CD4-positive, alpha-beta memory T cell (primary cell): ENCODE measurements around the gene GAB2. TPM values are rescaled to one million over a fixed set of nuclear protein-coding genes. Genes with fewer than 3 reads are reported as not detected.

Source experiments
- CTCF ChIA-PET: fragments of 350-600 bp; sonication (Branson Sonifier 250); formaldehyde crosslinking; loops from one replicate; lab custom pipeline; 2021; ENCODE audit warnings: inconsistent platforms; ENCODE audit not compliant: partially characterized antibody; lab: Charles Lee
- POLR2A ChIA-PET: fragments of 350-600 bp; sonication (Branson Sonifier 250); formaldehyde crosslinking; loops from one replicate; lab custom pipeline; 2021; ENCODE audit not compliant: partially characterized antibody; lab: Charles Lee
- DNase-seq, 5 donors: peaks; one replicate each; pipeline versions ENCODE4 v3.0.0 to v3.0.0-alpha.2; 2020 to 2022; ENCODE audit warnings: mixed read lengths in 1 of 5
- H3K27ac ChIP-seq: one replicate; pipeline ENCODE4 v1.7.0; 2013; ENCODE audit warnings: low read depth, low read length
- H3K27me3 ChIP-seq: 2 replicates; pipeline ENCODE4 v1.7.0; 2013; ENCODE audit warnings: mild to moderate bottlenecking, low read length, moderate library complexity; ENCODE audit not compliant: insufficient read depth
- H3K36me3 ChIP-seq: 2 replicates; pipeline ENCODE4 v1.7.0; 2013; ENCODE audit warnings: mild to moderate bottlenecking, low read length, moderate library complexity; ENCODE audit not compliant: insufficient read depth
- H3K4me1 ChIP-seq: 2 replicates; pipeline ENCODE4 v1.7.0; 2013; ENCODE audit warnings: mild to moderate bottlenecking, low read length, moderate library complexity; ENCODE audit not compliant: insufficient read depth
- H3K4me3 ChIP-seq, 2 donors: one replicate each; pipeline ENCODE4 v1.7.0; 2013; ENCODE audit warnings: low read length in 2 of 2, mild to moderate bottlenecking in 1 of 2
- H3K9me3 ChIP-seq, 2 donors: one replicate each; pipeline ENCODE4 v1.7.0; 2013; ENCODE audit warnings: low read length in 2 of 2, control low read depth in 1 of 2; ENCODE audit not compliant: control insufficient read depth in 1 of 2
- H3K27ac Mint-ChIP-seq, 7 donors: one replicate each; pipeline ENCODE4 v1.8.0; 2020 to 2021; ENCODE audit warnings: mixed read lengths in 7 of 7, mild to moderate bottlenecking in 6 of 7, inconsistent platforms in 3 of 7, moderate library complexity in 3 of 7
- H3K27me3 Mint-ChIP-seq, 2 donors: one replicate each; pipeline ENCODE4 v1.8.0; 2020 to 2021; ENCODE audit warnings: mixed read lengths in 2 of 2
- H3K36me3 Mint-ChIP-seq, 2 donors: one replicate each; pipeline ENCODE4 v1.8.0; 2020 to 2021; ENCODE audit warnings: mixed read lengths in 2 of 2, inconsistent platforms in 1 of 2, mild to moderate bottlenecking in 1 of 2
- H3K4me1 Mint-ChIP-seq, 4 donors: one replicate each; pipeline ENCODE4 v1.8.0; 2020 to 2021; ENCODE audit warnings: mixed read lengths in 4 of 4, mild to moderate bottlenecking in 1 of 4
- H3K4me3 Mint-ChIP-seq, 8 donors: one replicate each; pipeline ENCODE4 v1.8.0; 2020 to 2021; ENCODE audit warnings: mixed read lengths in 8 of 8, mild to moderate bottlenecking in 7 of 8, moderate library complexity in 6 of 8, inconsistent platforms in 3 of 8
- H3K9me3 Mint-ChIP-seq, 8 donors: one replicate each; pipeline ENCODE4 v1.8.0; 2020 to 2021; ENCODE audit warnings: mixed read lengths in 8 of 8, mild to moderate bottlenecking in 5 of 8, inconsistent platforms in 3 of 8, moderate library complexity in 1 of 8
- intact Hi-C: fragments of 100-400 bp; cut with micrococcal nuclease; formaldehyde crosslinking; loops from one replicate; pipeline ENCODE4 v1.15.1; 2023
- polyA plus RNA-seq, 2 donors: library from polyadenylated mRNA; unstranded; fragments of 300-500 nt; fragmentation: Illumina TruSeq; gene quantifications; one replicate each; pipeline ENCODE4 v1.2.3, GENCODE V29; 2021
- total RNA-seq, 2 experiments: library from RNA; stranded (reverse); gene quantifications; one replicate each; pipeline ENCODE4 v1.2.3, GENCODE V29; 2021

Gene GAB2
- total and polyA plus RNA-seq, 4 experiments from 2014 or later = 0.05 to 6.7 (median 3.1) TPM

GRCh38 chr11:78193806-78194205 is 223.8 kb downstream of the GAB2 start:
- Histone ChIP-seq H3K27ac (no peak overlapping the region), H3K9me3 (no peaks in the 10 kb centered on the region), H3K4me1 (peaks cover 28% of the 10 kb centered on the region), H3K27me3 (no peaks in the 10 kb centered on the region), H3K36me3 (no peaks in the 10 kb centered on the region), H3K4me3 (no peak overlapping the region)
- H3K36me3 Mint-ChIP-seq = peaks cover 12% of the 10 kb centered on the region in 2 donors
- DNase-seq = no peak
- no peaks in the 10 kb centered on the region for H3K9me3 Mint-ChIP-seq
- H3K27ac Mint-ChIP-seq = peak overlapping the region in 3 of 7 donors; percentile 19 to 73 (median 44)
- peaks cover 24 to 57% (median 41%) of the 10 kb centered on the region in 4 donors for H3K4me1 Mint-ChIP-seq
- no peak overlapping the region for H3K4me3 Mint-ChIP-seq
- ChIA-PET CTCF (interaction anchor here (1.1 to 1.2 kb wide), 2 partner anchors 9 to 34 kb away, joined by 3 to 4 read pairs; no protein-coding TSS in a partner anchor), POLR2A (interaction anchor here (1.3 to 2.2 kb wide), 2 partner anchors 9 to 54 kb away, joined by 3 to 11 read pairs; partner anchors contain the start of gene ALG8)
- intact Hi-C loops = no loop called here
- no peaks in the 10 kb centered on the region for H3K27me3 Mint-ChIP-seq

DNA sequence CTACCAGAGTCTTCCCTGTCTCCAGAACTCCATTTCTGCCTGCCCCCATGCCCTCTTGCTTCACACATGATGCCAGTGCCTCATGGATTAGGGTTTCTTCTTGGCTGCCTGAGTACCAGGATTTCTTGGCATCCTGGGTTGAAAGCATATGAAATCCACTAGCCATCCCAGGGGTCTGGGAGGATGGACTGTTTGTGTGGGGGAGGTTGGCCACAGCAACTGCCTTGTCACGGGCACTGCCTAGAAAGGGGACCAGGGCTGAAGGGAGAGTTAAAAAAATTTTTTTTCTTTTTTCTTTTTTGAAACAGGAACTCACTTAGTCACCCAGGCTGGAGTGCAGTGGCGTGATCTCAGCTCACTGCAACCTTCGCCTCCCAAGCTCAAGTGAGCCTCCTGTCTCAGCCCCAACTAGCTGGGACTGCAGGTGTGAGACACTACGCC is 224.7 kb downstream of the GAB2 start:
- H3K9me3 ChIP-seq = no peaks in the 10 kb centered on the region
- no peak for DNase-seq
- peaks cover 28% of the 10 kb centered on the region for H3K4me1 ChIP-seq
- no peaks in the 10 kb centered on the region for H3K36me3 ChIP-seq
- no peak overlapping the region for H3K4me3 ChIP-seq
- H3K36me3 Mint-ChIP-seq = peaks cover 7 to 15% of the 10 kb centered on the region in 2 donors
- no peaks in the 10 kb centered on the region for H3K27me3 Mint-ChIP-seq
- H3K4me1 Mint-ChIP-seq = peaks cover 26 to 64% (median 40%) of the 10 kb centered on the region in 4 donors
- no peaks in the 10 kb centered on the region for H3K27me3 ChIP-seq
- ChIA-PET POLR2A (interaction anchor here (1.3 to 2.2 kb wide), 2 partner anchors 10 to 54 kb away, joined by 3 to 11 read pairs; partner anchors contain the start of gene ALG8), CTCF (interaction anchor here (1.1 kb wide), 1 partner anchor 10 kb away, joined by 3 read pairs; no protein-coding TSS in a partner anchor)
- no peaks in the 10 kb centered on the region for H3K9me3 Mint-ChIP-seq
- H3K27ac ChIP-seq = no peak overlapping the region
- H3K4me3 Mint-ChIP-seq = peak overlapping the region in 3 of 8 donors; percentile 19 to 33 (median 20)
- intact Hi-C loops = no loop called here
- H3K27ac Mint-ChIP-seq = peak overlapping the region in 6 of 7 donors; percentile 6 to 83 (median 57)

DNA sequence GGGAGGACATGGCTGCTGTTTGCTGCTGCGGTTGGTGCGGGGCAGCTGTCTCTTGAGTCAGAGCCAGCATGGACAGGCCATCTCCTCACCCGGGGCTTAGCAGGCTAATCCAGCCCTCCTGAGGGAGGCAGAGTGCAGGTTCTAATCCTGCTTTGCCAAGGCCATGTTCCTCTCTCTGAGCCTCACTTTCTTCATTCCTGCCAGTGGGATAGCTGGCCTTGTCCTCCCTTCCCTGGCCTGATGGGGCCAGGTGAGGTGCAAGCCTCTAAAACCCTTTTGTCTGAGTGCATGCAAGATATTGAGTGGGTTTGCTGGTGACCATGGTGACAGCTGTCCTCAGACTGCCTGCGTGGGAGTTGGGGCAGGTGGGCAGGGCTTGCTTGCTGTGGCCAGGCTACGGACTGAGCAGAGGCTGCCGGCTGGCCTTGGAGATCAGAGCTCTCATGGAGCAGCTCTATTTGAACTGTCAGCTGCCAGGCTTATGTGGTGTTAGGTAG is 225.3 kb downstream of the GAB2 start:
- Histone ChIP-seq H3K4me1 (peaks cover 33% of the 10 kb centered on the region), H3K27ac (no peak overlapping the region), H3K27me3 (no peaks in the 10 kb centered on the region), H3K9me3 (no peaks in the 10 kb centered on the region), H3K36me3 (no peaks in the 10 kb centered on the region), H3K4me3 (no peak overlapping the region)
- Mint-ChIP-seq H3K9me3 (no peaks in the 10 kb centered on the region), H3K27me3 (no peaks in the 10 kb centered on the region), H3K4me3 (no peak overlapping the region), H3K36me3 (peaks cover 7 to 20% of the 10 kb centered on the region in 2 donors), H3K27ac (peak overlapping the region in 3 of 7 donors; percentile 43 to 60 (median 44)), H3K4me1 (peaks cover 33 to 71% (median 46%) of the 10 kb centered on the region in 4 donors)
- POLR2A ChIA-PET = no interaction called here
- no peak for DNase-seq
- CTCF ChIA-PET = no interaction called here
- intact Hi-C loops = no loop called here

GRCh38 chr11:78190871-78191538 is 226.6 kb downstream of the GAB2 start:
- Histone ChIP-seq H3K9me3 (no peaks in the 10 kb centered on the region), H3K4me3 (no peak overlapping the region), H3K36me3 (no peaks in the 10 kb centered on the region), H3K27me3 (no peaks in the 10 kb centered on the region), H3K27ac (no peak overlapping the region), H3K4me1 (peaks cover 39% of the 10 kb centered on the region)
- intact Hi-C loops = no loop called here
- ChIA-PET CTCF (interaction anchor here (0.6 kb wide), 1 partner anchor 42 kb away, joined by 3 read pairs; no protein-coding TSS in a partner anchor), POLR2A (interaction anchor here (4.1 to 4.3 kb wide), 2 partner anchors 11 to 51 kb away, joined by 29 to 53 read pairs; partner anchors contain the start of gene ALG8)
- Mint-ChIP-seq H3K4me1 (peaks cover 39 to 80% (median 56%) of the 10 kb centered on the region in 4 donors), H3K36me3 (peaks cover 7 to 20% of the 10 kb centered on the region in 2 donors), H3K9me3 (no peaks in the 10 kb centered on the region), H3K4me3 (peak overlapping the region in 4 of 8 donors; percentile 14 to 68 (median 25)), H3K27me3 (no peaks in the 10 kb centered on the region), H3K27ac (peak overlapping the region in 3 of 7 donors; percentile 66 to 97 (median 87))
- DNase-seq = no peak

- H3K27ac Mint-ChIP-seq = peak overlapping the region in 6 of 7 donors; percentile 13 to 97 (median 80)
- intact Hi-C loops = no loop called here
- DNase-seq = no peak
- Histone ChIP-seq H3K9me3 (no peaks in the 10 kb centered on the region), H3K4me3 (no peak overlapping the region), H3K36me3 (no peaks in the 10 kb centered on the region), H3K27ac (no peak overlapping the region), H3K27me3 (no peaks in the 10 kb centered on the region), H3K4me1 (peaks cover 39% of the 10 kb centered on the region)
- CTCF ChIA-PET = interaction anchor here (0.6 kb wide), 1 partner anchor 43 kb away, joined by 3 read pairs; no protein-coding TSS in a partner anchor
- H3K4me3 Mint-ChIP-seq = peak overlapping the region in 7 of 8 donors; percentile 50 to 99 (median 99)
- H3K9me3 Mint-ChIP-seq = no peaks in the 10 kb centered on the region
- POLR2A ChIA-PET = interaction anchor here (2.6 to 4.3 kb wide), 3 partner anchors 12 to 112 kb away, joined by 11 to 53 read pairs (median 29); partner anchors contain the start of genes ALG8 and NDUFC2
- H3K4me1 Mint-ChIP-seq = peaks cover 39 to 80% (median 56%) of the 10 kb centered on the region in 4 donors
- peaks cover 7 to 18% of the 10 kb centered on the region in 2 donors for H3K36me3 Mint-ChIP-seq
- H3K27me3 Mint-ChIP-seq = no peaks in the 10 kb centered on the region
These were observed 227.2 kb downstream of the GAB2 start for GRCh38 chr11:78190374-78190773.

DNA sequence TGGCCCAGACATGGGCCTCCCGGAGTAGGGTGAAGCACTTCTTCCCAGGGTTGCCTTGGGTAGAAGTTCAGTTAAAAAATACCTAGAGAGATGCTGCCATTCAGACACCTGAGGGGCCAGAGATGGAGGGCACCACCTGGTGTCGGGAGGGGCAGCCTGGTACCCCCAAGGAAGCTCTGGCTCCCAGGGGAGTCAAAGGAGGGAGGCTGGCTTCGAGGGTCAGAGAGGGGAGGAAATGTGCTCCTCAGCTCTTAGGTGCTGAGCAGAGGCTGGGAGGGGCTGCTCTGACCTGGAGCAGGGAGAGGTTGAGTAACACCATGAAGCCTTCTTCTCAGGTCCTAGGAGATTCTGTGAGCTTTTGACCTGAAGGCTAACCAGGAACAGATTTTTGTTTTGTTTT is 227.8 kb downstream of the GAB2 start:
- no peaks in the 10 kb centered on the region for H3K9me3 Mint-ChIP-seq
- no peak for DNase-seq
- no peaks in the 10 kb centered on the region for H3K27me3 ChIP-seq
- intact Hi-C loops = loop anchor here (2.0 to 5.0 kb wide), 3 partner anchors 113 to 369 kb away; partner anchors contain the start of genes AAMDC, GAB2, NDUFC2 and RSF1
- H3K27ac ChIP-seq = peak overlapping the region; percentile 85
- CTCF ChIA-PET = interaction anchor here (1.2 kb wide), 1 partner anchor 13 kb away, joined by 6 read pairs; no protein-coding TSS in a partner anchor
- H3K27ac Mint-ChIP-seq = peak overlapping the region; percentile 68 to 97 (median 88)
- POLR2A ChIA-PET = interaction anchor here (0.6 to 4.3 kb wide), 4 partner anchors 13 to 195 kb away, joined by 4 to 53 read pairs (median 20); partner anchors contain the start of genes ALG8 and NDUFC2
- peak overlapping the region; percentile 82 to 99 (median 99) for H3K4me3 Mint-ChIP-seq
- no peaks in the 10 kb centered on the region for H3K27me3 Mint-ChIP-seq
- H3K36me3 ChIP-seq = no peaks in the 10 kb centered on the region
- H3K4me1 ChIP-seq = peaks cover 39% of the 10 kb centered on the region
- peaks cover 39 to 76% (median 56%) of the 10 kb centered on the region in 4 donors for H3K4me1 Mint-ChIP-seq
- H3K36me3 Mint-ChIP-seq = peaks cover 6 to 18% of the 10 kb centered on the region in 2 donors
- H3K4me3 ChIP-seq = no peak overlapping the region
- no peaks in the 10 kb centered on the region for H3K9me3 ChIP-seq
